ENCODE results near the gene ARHGEF2.

GRCh38 chr1:155947741-155948140 is 30.6 kb downstream of the ARHGEF2 start:
- TF ChIP-seq POLR2A (IDR thresholded peaks at IDR 0.05), result no peak
- TF ChIP-seq, protein P1, sequence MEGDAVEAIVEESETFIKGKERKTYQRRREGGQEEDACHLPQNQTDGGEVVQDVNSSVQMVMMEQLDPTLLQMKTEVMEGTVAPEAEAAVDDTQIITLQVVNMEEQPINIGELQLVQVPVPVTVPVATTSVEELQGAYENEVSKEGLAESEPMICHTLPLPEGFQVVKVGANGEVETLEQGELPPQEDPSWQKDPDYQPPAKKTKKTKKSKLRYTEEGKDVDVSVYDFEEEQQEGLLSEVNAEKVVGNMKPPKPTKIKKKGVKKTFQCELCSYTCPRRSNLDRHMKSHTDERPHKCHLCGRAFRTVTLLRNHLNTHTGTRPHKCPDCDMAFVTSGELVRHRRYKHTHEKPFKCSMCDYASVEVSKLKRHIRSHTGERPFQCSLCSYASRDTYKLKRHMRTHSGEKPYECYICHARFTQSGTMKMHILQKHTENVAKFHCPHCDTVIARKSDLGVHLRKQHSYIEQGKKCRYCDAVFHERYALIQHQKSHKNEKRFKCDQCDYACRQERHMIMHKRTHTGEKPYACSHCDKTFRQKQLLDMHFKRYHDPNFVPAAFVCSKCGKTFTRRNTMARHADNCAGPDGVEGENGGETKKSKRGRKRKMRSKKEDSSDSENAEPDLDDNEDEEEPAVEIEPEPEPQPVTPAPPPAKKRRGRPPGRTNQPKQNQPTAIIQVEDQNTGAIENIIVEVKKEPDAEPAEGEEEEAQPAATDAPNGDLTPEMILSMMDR (IDR thresholded peaks at IDR 0.05 in 4 of 5, conservative IDR thresholded peaks at IDR 0.05 in 1 of 5), result no peak
